Mucosa of gallbladder (tissue), 1 donor: ENCODE data around the gene SLC25A42. TPM values are rescaled to one million over a fixed set of nuclear protein-coding genes. Genes with fewer than 3 reads are reported as not detected.

Source experiments
- total RNA-seq: library from RNA; stranded (reverse); gene quantifications from one replicate; pipeline ENCODE4 v1.2.1, GENCODE V29; 2021
- donor health status: DM: no; HTN: no; CAD: no.

The SLC25A42 gene
- total RNA-seq, 1 donor from 2014 or later, result 10.5 TPM

Other genes with a start within 250 kb of the SLC25A42 start
- 117 TPM for gene UPF1, start 232.0 kb upstream of the SLC25A42 start, total RNA-seq
- gene CERS1, start 167.8 kb upstream of the SLC25A42 start, total RNA-seq, result 1.8 TPM
- gene COPE, start 144.6 kb upstream of the SLC25A42 start, total RNA-seq, result 183 TPM
- 34.2 TPM for gene DDX49, start 144.3 kb upstream of the SLC25A42 start, total RNA-seq
- gene HOMER3, start 122.8 kb upstream of the SLC25A42 start, total RNA-seq, result 24.5 TPM
- 69.8 TPM for gene SUGP2, start 30.5 kb upstream of the SLC25A42 start, total RNA-seq
- 19.5 TPM for gene ARMC6, start 30.4 kb upstream of the SLC25A42 start, total RNA-seq
- 33.2 TPM for gene TMEM161A, start 74.5 kb downstream of the SLC25A42 start, total RNA-seq
- gene MEF2B, start 106.3 kb downstream of the SLC25A42 start, total RNA-seq, result 4.3 TPM
- gene BORCS8, start 128.2 kb downstream of the SLC25A42 start, total RNA-seq, result 29.8 TPM
- gene RFXANK, start 128.3 kb downstream of the SLC25A42 start, total RNA-seq, result 64.7 TPM
- 12.9 TPM for gene NR2C2AP, start 139.4 kb downstream of the SLC25A42 start, total RNA-seq
- gene NCAN, start 148.0 kb downstream of the SLC25A42 start, total RNA-seq, result not detected
- gene TM6SF2, start 209.3 kb downstream of the SLC25A42 start, total RNA-seq, result 1.8 TPM